CD4-positive, alpha-beta T cell (primary cell): ENCODE data around the gene PRDM7. TPM values are rescaled to one million over a fixed set of nuclear protein-coding genes. Genes with fewer than 3 reads are reported as not detected.

ENCODE experiments used
- ATAC-seq: fragments of 200-7000 bp; cut with Tn5 transposase; one replicate; pipeline ENCODE4 v1.10.0; 2022; ENCODE audit warnings: mild to moderate bottlenecking; ENCODE audit not compliant: poor library complexity
- CTCF ChIA-PET: fragments of 350-600 bp; sonication (Branson Sonifier 250); formaldehyde crosslinking; loops from one replicate; lab custom pipeline; 2021; ENCODE audit warnings: antibody characterized with exemption, inconsistent platforms; lab: Charles Lee
- POLR2A ChIA-PET: fragments of 350-600 bp; sonication (Branson Sonifier 250); formaldehyde crosslinking; loops from one replicate; lab custom pipeline; 2021; ENCODE audit warnings: antibody characterized with exemption, inconsistent platforms; lab: Charles Lee
- DNase-seq, 14 experiments: peaks; one replicate each; pipeline ENCODE4 v3.0.0-alpha.2; 2013 to 2020; ENCODE audit warnings: mixed read lengths in 2 of 14
- H3K27ac ChIP-seq, 2 donors: one replicate each; pipeline versions ENCODE4 v1.5.1 to v1.7.0; 2013; ENCODE audit warnings: low read length in 2 of 2, low read depth in 1 of 2, mild to moderate bottlenecking in 1 of 2
- H3K27me3 ChIP-seq, 2 experiments: 1 replicate in 1 of 2; 2 replicates in 1 of 2; pipeline versions ENCODE4 v1.6.1 to v1.7.0; 2013; ENCODE audit warnings: low read length in 2 of 2, control low read depth in 1 of 2, mild to moderate bottlenecking in 1 of 2, moderate library complexity in 1 of 2; ENCODE audit not compliant: insufficient read depth in 2 of 2, control insufficient read depth in 1 of 2
- H3K36me3 ChIP-seq: one replicate; pipeline ENCODE4 v1.6.1; 2013; ENCODE audit warnings: low read length, control low read depth; ENCODE audit not compliant: insufficient read depth
- H3K4me1 ChIP-seq: one replicate; pipeline ENCODE4 v1.6.1; 2013; ENCODE audit warnings: low read length, control low read depth; ENCODE audit not compliant: insufficient read depth
- H3K4me3 ChIP-seq: one replicate; pipeline ENCODE4 v1.5.1; 2013; ENCODE audit warnings: mild to moderate bottlenecking, low read length, moderate library complexity
- H3K9me3 ChIP-seq, 2 experiments: 1 replicate in 1 of 2; 2 replicates in 1 of 2; pipeline versions ENCODE4 v1.6.1 to v1.7.0; 2013; ENCODE audit warnings: low read length in 2 of 2, mild to moderate bottlenecking in 2 of 2, control low read depth in 1 of 2, moderate library complexity in 1 of 2; ENCODE audit not compliant: control insufficient read depth in 1 of 2, insufficient read depth in 1 of 2
- H3K27ac Mint-ChIP-seq: one replicate; pipeline ENCODE4 v1.8.0; 2020; ENCODE audit warnings: mixed read lengths
- H3K27me3 Mint-ChIP-seq: one replicate; pipeline ENCODE4 v1.8.0; 2021; ENCODE audit warnings: mixed read lengths
- H3K36me3 Mint-ChIP-seq: one replicate; pipeline ENCODE4 v1.8.0; 2021; ENCODE audit warnings: low read depth, mixed read lengths
- H3K4me1 Mint-ChIP-seq: one replicate; pipeline ENCODE4 v1.8.0; 2021; ENCODE audit warnings: low read depth, mixed read lengths
- H3K4me3 Mint-ChIP-seq: one replicate; pipeline ENCODE4 v1.8.0; 2020; ENCODE audit warnings: mild to moderate bottlenecking, mixed read lengths
- H3K9me3 Mint-ChIP-seq: one replicate; pipeline ENCODE4 v1.8.0; 2020; ENCODE audit warnings: mixed read lengths
- intact Hi-C, 2 experiments: fragments of 100-400 bp; cut with DNase I in 1 of 2; cut with micrococcal nuclease in 1 of 2; formaldehyde crosslinking; loops; one replicate each; pipeline versions ENCODE4 v1.15.1 to v1.9.0; 2023 to 2025; cut with DNase I, micrococcal nuclease
- total RNA-seq, 174 experiments: library from RNA in 2 of 174; stranded (reverse) in 2 of 174; gene quantifications; one replicate each; pipeline ENCODE4 v1.2.3 and lab custom pipeline; 2021 to 2026
- TF ChIP-seq, protein P1 (sequence below): fragments of 200-600 bp; IDR thresholded peaks from one replicate; pipeline ENCODE4 v1.8.0; 2022; ENCODE audit warnings: antibody characterized with exemption, mild to moderate bottlenecking

Gene PRDM7
- total RNA-seq, 2 experiments from 2014 or later = not detected

- no peak overlapping the region for H3K27ac ChIP-seq
- no peaks in the 10 kb centered on the region for H3K27me3 Mint-ChIP-seq
- no peaks in the 10 kb centered on the region for H3K9me3 Mint-ChIP-seq
- intact Hi-C loops = no loop called here
- ChIA-PET CTCF (no interaction called here), POLR2A (no interaction called here)
- H3K36me3 Mint-ChIP-seq = peaks cover 28% of the 10 kb centered on the region
- H3K36me3 ChIP-seq = peaks cover 22% of the 10 kb centered on the region
- no peak overlapping the region for H3K27ac Mint-ChIP-seq
- H3K4me1 ChIP-seq = no peaks in the 10 kb centered on the region
- H3K4me3 Mint-ChIP-seq = no peak overlapping the region
- H3K27me3 ChIP-seq = no peaks in the 10 kb centered on the region
- H3K9me3 ChIP-seq = no peaks in the 10 kb centered on the region
- TF ChIP-seq, protein P1, sequence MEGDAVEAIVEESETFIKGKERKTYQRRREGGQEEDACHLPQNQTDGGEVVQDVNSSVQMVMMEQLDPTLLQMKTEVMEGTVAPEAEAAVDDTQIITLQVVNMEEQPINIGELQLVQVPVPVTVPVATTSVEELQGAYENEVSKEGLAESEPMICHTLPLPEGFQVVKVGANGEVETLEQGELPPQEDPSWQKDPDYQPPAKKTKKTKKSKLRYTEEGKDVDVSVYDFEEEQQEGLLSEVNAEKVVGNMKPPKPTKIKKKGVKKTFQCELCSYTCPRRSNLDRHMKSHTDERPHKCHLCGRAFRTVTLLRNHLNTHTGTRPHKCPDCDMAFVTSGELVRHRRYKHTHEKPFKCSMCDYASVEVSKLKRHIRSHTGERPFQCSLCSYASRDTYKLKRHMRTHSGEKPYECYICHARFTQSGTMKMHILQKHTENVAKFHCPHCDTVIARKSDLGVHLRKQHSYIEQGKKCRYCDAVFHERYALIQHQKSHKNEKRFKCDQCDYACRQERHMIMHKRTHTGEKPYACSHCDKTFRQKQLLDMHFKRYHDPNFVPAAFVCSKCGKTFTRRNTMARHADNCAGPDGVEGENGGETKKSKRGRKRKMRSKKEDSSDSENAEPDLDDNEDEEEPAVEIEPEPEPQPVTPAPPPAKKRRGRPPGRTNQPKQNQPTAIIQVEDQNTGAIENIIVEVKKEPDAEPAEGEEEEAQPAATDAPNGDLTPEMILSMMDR = no peak
- DNase-seq (no peak), ATAC-seq (no peak)
- H3K4me1 Mint-ChIP-seq = no peaks in the 10 kb centered on the region
- no peak overlapping the region for H3K4me3 ChIP-seq
Measured at GRCh38 chr16:90035902-90036301, 41.2 kb downstream of the PRDM7 start.

- no peak overlapping the region for H3K27ac Mint-ChIP-seq
- intact Hi-C loops = no loop called here
- Histone ChIP-seq H3K9me3 (no peaks in the 10 kb centered on the region), H3K36me3 (peaks cover 19% of the 10 kb centered on the region), H3K27ac (no peak overlapping the region), H3K4me3 (no peak overlapping the region), H3K4me1 (no peaks in the 10 kb centered on the region), H3K27me3 (no peaks in the 10 kb centered on the region)
- TF ChIP-seq, protein P1 = no peak
- DNase-seq = no peak
- ATAC-seq = no peak
- H3K36me3 Mint-ChIP-seq = peaks cover 28% of the 10 kb centered on the region
- POLR2A ChIA-PET = no interaction called here
- H3K9me3 Mint-ChIP-seq = no peaks in the 10 kb centered on the region
- no peaks in the 10 kb centered on the region for H3K4me1 Mint-ChIP-seq
- CTCF ChIA-PET = interaction anchor here (0.7 kb wide), 1 partner anchor 48 kb away, joined by 8 read pairs; no protein-coding TSS in a partner anchor
- no peak overlapping the region for H3K4me3 Mint-ChIP-seq
- no peaks in the 10 kb centered on the region for H3K27me3 Mint-ChIP-seq
Measured at GRCh38 chr16:90034504-90034903, 42.6 kb downstream of the PRDM7 start.

GRCh38 chr16:90033387-90033786, 43.7 kb downstream of the PRDM7 start:
- no peaks in the 10 kb centered on the region for H3K9me3 ChIP-seq
- no peaks in the 10 kb centered on the region for H3K4me1 Mint-ChIP-seq
- no peak overlapping the region for H3K4me3 Mint-ChIP-seq
- H3K27ac ChIP-seq = no peak overlapping the region
- H3K27ac Mint-ChIP-seq = no peak overlapping the region
- TF ChIP-seq, protein P1 = no peak
- H3K4me1 ChIP-seq = no peaks in the 10 kb centered on the region
- no peak overlapping the region for H3K4me3 ChIP-seq
- ChIA-PET CTCF (no interaction called here), POLR2A (no interaction called here)
- peaks cover 28% of the 10 kb centered on the region for H3K36me3 Mint-ChIP-seq
- H3K27me3 ChIP-seq = no peaks in the 10 kb centered on the region
- H3K27me3 Mint-ChIP-seq = no peaks in the 10 kb centered on the region
- H3K36me3 ChIP-seq = peaks cover 19% of the 10 kb centered on the region
- H3K9me3 Mint-ChIP-seq = no peaks in the 10 kb centered on the region
- no peak for ATAC-seq
- no peak for DNase-seq
- intact Hi-C loops = no loop called here
